Testis (tissue), 2 donors: ENCODE data around the gene MTURN.

Source experiments
- POLR2A ChIP-seq: fragments of 450-650 bp; IDR thresholded peaks from one replicate; pipeline ENCODE4 v1.6.1; 2017; ENCODE audit warnings: antibody characterized with exemption, mild to moderate bottlenecking, moderate library complexity
- TF ChIP-seq, protein P1 (sequence below), 3 experiments: fragments of 450-650 bp in 2 of 3; fragments of 200-600 bp in 1 of 3; sonication (generic) in 1 of 3; IDR thresholded peaks; one replicate each; pipeline ENCODE4 v1.5.1; 2016 to 2019; ENCODE audit warnings: antibody characterized with exemption in 3 of 3, mild to moderate bottlenecking in 2 of 3, moderate library complexity in 1 of 3

- TF ChIP-seq, protein P1, sequence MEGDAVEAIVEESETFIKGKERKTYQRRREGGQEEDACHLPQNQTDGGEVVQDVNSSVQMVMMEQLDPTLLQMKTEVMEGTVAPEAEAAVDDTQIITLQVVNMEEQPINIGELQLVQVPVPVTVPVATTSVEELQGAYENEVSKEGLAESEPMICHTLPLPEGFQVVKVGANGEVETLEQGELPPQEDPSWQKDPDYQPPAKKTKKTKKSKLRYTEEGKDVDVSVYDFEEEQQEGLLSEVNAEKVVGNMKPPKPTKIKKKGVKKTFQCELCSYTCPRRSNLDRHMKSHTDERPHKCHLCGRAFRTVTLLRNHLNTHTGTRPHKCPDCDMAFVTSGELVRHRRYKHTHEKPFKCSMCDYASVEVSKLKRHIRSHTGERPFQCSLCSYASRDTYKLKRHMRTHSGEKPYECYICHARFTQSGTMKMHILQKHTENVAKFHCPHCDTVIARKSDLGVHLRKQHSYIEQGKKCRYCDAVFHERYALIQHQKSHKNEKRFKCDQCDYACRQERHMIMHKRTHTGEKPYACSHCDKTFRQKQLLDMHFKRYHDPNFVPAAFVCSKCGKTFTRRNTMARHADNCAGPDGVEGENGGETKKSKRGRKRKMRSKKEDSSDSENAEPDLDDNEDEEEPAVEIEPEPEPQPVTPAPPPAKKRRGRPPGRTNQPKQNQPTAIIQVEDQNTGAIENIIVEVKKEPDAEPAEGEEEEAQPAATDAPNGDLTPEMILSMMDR (IDR thresholded peaks at IDR 0.05): no peak
- TF ChIP-seq POLR2A: no peak
These were observed 45.9 kb downstream of the MTURN start for GRCh38 chr7:30180718-30181117.
